ENCODE measurements around the gene SPRY4.
"Not testable (repeated sequence)": the region's sequence is repeated elsewhere in the genome, so short reads cannot be mapped to it uniquely, and the experiment has no call there.

SPRY4 gene

DNA sequence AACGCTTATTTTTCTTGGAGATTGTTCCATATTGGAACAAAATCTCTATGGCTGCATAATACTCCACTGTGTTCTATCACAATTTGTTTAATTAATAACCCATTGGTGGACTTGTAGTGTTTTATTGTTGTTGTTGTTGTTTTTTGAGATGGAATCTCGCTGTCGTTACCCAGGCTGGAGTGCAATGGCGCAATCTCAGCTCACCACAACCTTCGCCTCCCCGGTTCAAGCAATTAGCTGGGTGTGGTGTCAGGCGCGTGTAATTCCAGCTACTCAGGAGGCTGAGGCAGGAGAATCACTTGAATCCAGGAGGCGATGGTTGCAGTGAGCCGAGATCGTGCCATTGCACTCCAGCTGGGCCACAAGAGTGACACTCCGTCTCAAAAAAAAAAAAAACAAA is 38.7 kb downstream of the SPRY4 start:
- 88 to 97% methylated on average over 11 to 12 of the region's 12 CpGs for WGBS, 2 experiments
- Histone ChIP-seq H3K9me3 (ENCODE audit: control insufficient read depth, low read length) (no peaks in the 10 kb centered on the region), H3K27me3 (ENCODE audit: control insufficient read depth, insufficient read depth, low read length, poor library complexity, severe bottlenecking) (no peaks in the 10 kb centered on the region), H3K36me3 (ENCODE audit: control insufficient read depth, insufficient read depth, low read length) (no peaks in the 10 kb centered on the region), H3K27ac (ENCODE audit: insufficient read depth, low read depth, low read length, poor library complexity, severe bottlenecking) (no peak overlapping the region), H3K4me1 (ENCODE audit: control insufficient read depth, insufficient read depth, low read length) (peaks cover 22% of the 10 kb centered on the region), H3K4me3 (ENCODE audit: insufficient read depth, low read depth, low read length) (no peak overlapping the region)

DNA sequence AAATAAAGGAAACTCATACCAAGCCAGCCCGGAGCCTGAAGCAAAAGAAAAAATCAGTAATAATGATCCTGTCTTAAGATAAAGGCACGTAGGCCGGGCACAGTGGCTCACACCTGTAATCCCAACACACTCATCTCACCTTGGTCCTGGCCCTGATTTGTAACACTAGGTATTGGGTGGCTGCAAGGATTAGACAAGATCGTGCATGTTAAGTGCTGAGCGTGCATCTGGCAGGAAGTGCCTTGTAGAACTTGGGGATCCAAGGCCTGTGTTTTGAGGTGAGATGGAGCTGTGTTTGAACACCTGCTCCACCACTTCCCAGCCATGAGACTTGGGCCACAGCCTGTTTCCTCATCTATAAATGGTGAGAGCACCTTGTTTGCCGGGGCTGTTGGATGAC is 41.5 kb downstream of the SPRY4 start:
- Histone ChIP-seq H3K9me3 (ENCODE audit: control insufficient read depth, low read length) (no peaks in the 10 kb centered on the region), H3K27ac (ENCODE audit: insufficient read depth, low read depth, low read length, poor library complexity, severe bottlenecking) (no peak overlapping the region), H3K27me3 (ENCODE audit: control insufficient read depth, insufficient read depth, low read length, poor library complexity, severe bottlenecking) (no peaks in the 10 kb centered on the region), H3K4me1 (ENCODE audit: control insufficient read depth, insufficient read depth, low read length) (peaks cover 30% of the 10 kb centered on the region), H3K36me3 (ENCODE audit: control insufficient read depth, insufficient read depth, low read length) (no peaks in the 10 kb centered on the region), H3K4me3 (ENCODE audit: insufficient read depth, low read depth, low read length) (no peak overlapping the region)
- 93 to 95% methylated on average over 6 of the region's 6 CpGs for WGBS, 2 experiments

DNA sequence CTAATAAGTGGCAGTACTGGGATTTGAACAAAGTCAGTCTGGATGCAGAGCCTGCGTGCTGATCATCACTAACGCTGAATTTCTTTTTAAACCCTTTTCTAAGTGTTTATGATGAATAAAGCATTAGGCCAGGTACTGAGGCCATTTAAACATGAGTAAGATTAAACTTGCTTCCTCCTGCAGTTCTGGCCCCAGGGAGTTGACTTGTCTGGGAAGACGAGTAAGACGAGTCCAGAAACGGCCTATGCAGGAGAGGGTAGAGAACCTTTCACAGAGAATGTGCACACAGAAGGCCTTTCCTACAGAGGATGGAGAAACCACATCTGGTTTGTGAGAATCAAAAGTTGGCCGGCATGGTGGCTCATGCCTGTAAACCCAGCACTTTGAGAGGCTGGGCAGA is 42.9 kb downstream of the SPRY4 start:
- H3K4me3 ChIP-seq (ENCODE audit: insufficient read depth, low read depth, low read length), result no peak overlapping the region
- H3K36me3 ChIP-seq (ENCODE audit: control insufficient read depth, insufficient read depth, low read length), result no peaks in the 10 kb centered on the region
- H3K27me3 ChIP-seq (ENCODE audit: control insufficient read depth, insufficient read depth, low read length, poor library complexity, severe bottlenecking), result no peaks in the 10 kb centered on the region
- 93% methylated on average over 6 of the region's 6 CpGs for WGBS, 2 experiments
- H3K9me3 ChIP-seq (ENCODE audit: control insufficient read depth, low read length), result no peaks in the 10 kb centered on the region
- H3K27ac ChIP-seq (ENCODE audit: insufficient read depth, low read depth, low read length, poor library complexity, severe bottlenecking), result no peak overlapping the region
- peaks cover 27% of the 10 kb centered on the region for H3K4me1 ChIP-seq (ENCODE audit: control insufficient read depth, insufficient read depth, low read length)

DNA sequence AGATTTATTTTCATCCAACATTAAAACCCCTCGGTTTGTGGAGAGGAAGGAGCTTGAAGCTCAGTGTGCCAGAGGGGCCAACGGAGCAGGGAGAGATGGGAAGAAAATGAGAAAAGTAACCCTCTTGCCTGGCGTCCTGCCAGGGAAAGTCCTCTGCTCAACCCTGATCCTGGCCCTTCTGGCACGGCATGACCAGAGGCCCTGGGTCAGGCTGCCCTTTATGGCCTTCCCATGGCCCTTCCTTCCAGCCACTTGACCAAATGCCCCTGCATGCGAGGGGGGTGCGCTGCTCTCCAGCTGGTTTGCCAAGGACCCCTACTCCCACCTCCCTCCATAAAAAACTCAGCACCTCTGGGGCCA is 43.8 kb downstream of the SPRY4 start:
- Histone ChIP-seq H3K36me3 (ENCODE audit: control insufficient read depth, insufficient read depth, low read length) (no peaks in the 10 kb centered on the region), H3K27ac (ENCODE audit: insufficient read depth, low read depth, low read length, poor library complexity, severe bottlenecking) (peak overlapping the region; percentile 45), H3K4me3 (ENCODE audit: insufficient read depth, low read depth, low read length) (no peak overlapping the region), H3K27me3 (ENCODE audit: control insufficient read depth, insufficient read depth, low read length, poor library complexity, severe bottlenecking) (no peaks in the 10 kb centered on the region), H3K9me3 (ENCODE audit: control insufficient read depth, low read length) (no peaks in the 10 kb centered on the region), H3K4me1 (ENCODE audit: control insufficient read depth, insufficient read depth, low read length) (peaks cover 27% of the 10 kb centered on the region)
- 88 to 90% methylated on average over 6 of the region's 6 CpGs for WGBS, 2 experiments

DNA sequence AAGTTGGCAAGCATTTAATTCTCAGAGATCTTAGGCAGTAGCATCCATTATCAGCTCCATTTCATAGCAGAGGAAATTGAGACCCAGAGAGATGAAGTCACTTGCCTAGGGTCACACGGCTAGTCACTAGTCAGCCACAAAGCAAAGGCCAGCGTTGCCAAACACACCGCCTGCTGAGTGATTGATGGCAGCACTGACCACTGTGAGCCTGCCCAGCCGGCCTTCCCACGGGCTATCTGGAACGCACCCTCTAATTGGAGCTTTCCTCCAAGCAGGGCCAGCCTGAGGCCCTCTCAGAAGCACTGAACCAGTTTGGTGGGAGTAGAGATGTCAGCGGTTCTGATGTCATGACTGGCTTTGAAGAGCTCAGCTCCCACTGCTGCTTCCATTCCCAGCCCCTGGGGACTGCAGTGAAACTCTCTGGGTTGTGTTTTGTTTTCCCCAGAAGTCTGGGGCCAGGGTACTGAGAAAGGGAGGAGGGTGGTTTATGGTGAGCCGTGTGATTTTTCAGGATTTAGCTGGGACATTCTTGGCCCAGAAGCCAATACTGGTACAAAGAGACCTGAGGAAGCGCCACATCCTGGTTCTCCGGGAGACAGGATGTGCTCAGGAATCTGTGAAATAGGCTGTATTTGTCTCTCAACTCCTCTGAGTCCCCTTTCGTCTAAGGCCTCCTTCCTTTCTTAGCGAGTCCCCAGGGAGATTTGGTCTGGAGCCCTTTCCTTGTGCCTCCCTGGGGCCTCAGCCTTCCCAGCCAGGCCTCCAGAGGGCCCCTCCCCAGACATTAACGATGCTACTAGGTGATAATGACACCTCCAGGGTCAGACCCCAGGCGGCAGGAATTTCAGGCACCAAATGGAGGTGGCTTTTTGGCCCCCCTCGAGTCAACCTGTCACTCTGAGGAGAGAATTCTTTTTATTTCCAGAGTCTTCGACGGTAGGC is 44.5 kb downstream of the SPRY4 start:
- Histone ChIP-seq H3K36me3 (ENCODE audit: control insufficient read depth, insufficient read depth, low read length) (no peaks in the 10 kb centered on the region), H3K4me1 (ENCODE audit: control insufficient read depth, insufficient read depth, low read length) (peaks cover 27% of the 10 kb centered on the region), H3K9me3 (ENCODE audit: control insufficient read depth, low read length) (no peaks in the 10 kb centered on the region), H3K4me3 (ENCODE audit: insufficient read depth, low read depth, low read length) (no peak overlapping the region), H3K27me3 (ENCODE audit: control insufficient read depth, insufficient read depth, low read length, poor library complexity, severe bottlenecking) (no peaks in the 10 kb centered on the region), H3K27ac (ENCODE audit: insufficient read depth, low read depth, low read length, poor library complexity, severe bottlenecking) (peak overlapping the region; percentile 53)
- 32 to 39% methylated on average over 15 to 17 of the region's 17 CpGs for WGBS, 2 experiments

DNA sequence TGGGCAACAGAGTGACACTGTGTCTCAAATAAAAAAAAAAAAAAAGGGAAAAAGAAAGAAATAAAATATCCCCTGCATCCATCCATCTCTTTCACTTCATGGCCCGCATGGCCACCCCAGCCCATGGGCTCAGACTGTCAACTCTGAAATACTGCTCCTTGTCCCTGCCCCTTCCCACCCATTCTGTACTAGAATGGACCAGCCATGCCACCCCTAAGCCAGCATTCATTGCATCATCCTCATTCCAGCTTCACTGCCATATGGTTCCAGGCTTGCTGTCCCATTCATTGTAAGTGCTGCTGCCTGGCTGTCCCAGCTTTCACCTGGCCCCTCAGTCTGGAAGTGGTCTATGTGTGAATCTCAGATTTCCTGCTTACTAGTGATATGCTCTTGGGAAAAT is 46.2 kb downstream of the SPRY4 start:
- Histone ChIP-seq H3K36me3 (ENCODE audit: control insufficient read depth, insufficient read depth, low read length) (no peaks in the 10 kb centered on the region), H3K27me3 (ENCODE audit: control insufficient read depth, insufficient read depth, low read length, poor library complexity, severe bottlenecking) (no peaks in the 10 kb centered on the region), H3K9me3 (ENCODE audit: control insufficient read depth, low read length) (no peaks in the 10 kb centered on the region), H3K27ac (ENCODE audit: insufficient read depth, low read depth, low read length, poor library complexity, severe bottlenecking) (no peak overlapping the region), H3K4me1 (ENCODE audit: control insufficient read depth, insufficient read depth, low read length) (peaks cover 27% of the 10 kb centered on the region), H3K4me3 (ENCODE audit: insufficient read depth, low read depth, low read length) (no peak overlapping the region)
- 93 to 98% methylated on average over 1 of the region's 1 CpG for WGBS, 2 experiments

DNA sequence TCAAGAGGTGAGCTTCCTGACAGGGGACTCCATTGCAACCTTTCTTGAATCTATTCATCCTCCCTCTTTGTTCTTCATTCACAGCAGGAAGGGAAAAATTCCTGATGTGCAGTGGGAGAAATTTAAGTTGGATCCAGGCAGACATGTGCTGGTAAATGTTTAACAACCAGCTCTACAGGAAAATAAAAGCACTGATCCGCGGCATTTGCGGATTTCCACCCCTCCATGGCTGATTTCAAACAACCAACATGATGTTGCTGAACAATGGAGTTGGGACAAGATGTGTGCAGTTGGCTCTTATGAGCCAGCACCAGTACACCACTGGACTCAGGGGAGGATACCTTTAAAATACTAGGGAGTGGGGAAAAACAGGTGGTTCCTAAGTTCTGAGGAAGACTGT is 47.0 kb downstream of the SPRY4 start:
- no peaks in the 10 kb centered on the region for H3K36me3 ChIP-seq (ENCODE audit: control insufficient read depth, insufficient read depth, low read length)
- H3K9me3 ChIP-seq (ENCODE audit: control insufficient read depth, low read length), result no peaks in the 10 kb centered on the region
- H3K27ac ChIP-seq (ENCODE audit: insufficient read depth, low read depth, low read length, poor library complexity, severe bottlenecking), result no peak overlapping the region
- peaks cover 27% of the 10 kb centered on the region for H3K4me1 ChIP-seq (ENCODE audit: control insufficient read depth, insufficient read depth, low read length)
- H3K27me3 ChIP-seq (ENCODE audit: control insufficient read depth, insufficient read depth, low read length, poor library complexity, severe bottlenecking), result no peaks in the 10 kb centered on the region
- 84 to 97% methylated on average over 3 of the region's 3 CpGs for WGBS, 2 experiments
- no peak overlapping the region for H3K4me3 ChIP-seq (ENCODE audit: insufficient read depth, low read depth, low read length)

DNA sequence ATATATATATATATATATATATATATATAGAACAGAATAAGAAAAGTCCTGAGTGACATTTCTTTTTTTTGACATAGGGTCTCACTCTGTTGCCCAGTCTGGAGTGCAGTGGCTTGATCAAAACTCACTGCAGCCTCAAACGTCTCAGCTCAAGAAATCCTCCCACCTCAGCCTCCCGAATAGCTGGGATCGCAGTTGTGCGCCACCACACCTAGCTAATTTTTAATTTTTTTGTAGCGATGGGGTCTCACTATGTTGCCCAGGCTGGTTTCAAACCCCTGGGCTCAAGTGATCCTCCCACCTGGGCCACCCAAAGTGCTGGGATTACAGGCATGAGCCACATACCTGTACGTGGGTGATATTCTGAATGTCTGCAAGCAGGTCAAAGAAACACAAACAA is 48.3 kb downstream of the SPRY4 start:
- Histone ChIP-seq H3K27me3 (ENCODE audit: control insufficient read depth, insufficient read depth, low read length, poor library complexity, severe bottlenecking) (no peaks in the 10 kb centered on the region), H3K27ac (ENCODE audit: insufficient read depth, low read depth, low read length, poor library complexity, severe bottlenecking) (no peak overlapping the region), H3K36me3 (ENCODE audit: control insufficient read depth, insufficient read depth, low read length) (no peaks in the 10 kb centered on the region), H3K4me1 (ENCODE audit: control insufficient read depth, insufficient read depth, low read length) (peaks cover 24% of the 10 kb centered on the region), H3K9me3 (ENCODE audit: control insufficient read depth, low read length) (no peaks in the 10 kb centered on the region), H3K4me3 (ENCODE audit: insufficient read depth, low read depth, low read length) (no peak overlapping the region)
- 80% methylated on average over 6 of the region's 6 CpGs for WGBS, 2 experiments

DNA sequence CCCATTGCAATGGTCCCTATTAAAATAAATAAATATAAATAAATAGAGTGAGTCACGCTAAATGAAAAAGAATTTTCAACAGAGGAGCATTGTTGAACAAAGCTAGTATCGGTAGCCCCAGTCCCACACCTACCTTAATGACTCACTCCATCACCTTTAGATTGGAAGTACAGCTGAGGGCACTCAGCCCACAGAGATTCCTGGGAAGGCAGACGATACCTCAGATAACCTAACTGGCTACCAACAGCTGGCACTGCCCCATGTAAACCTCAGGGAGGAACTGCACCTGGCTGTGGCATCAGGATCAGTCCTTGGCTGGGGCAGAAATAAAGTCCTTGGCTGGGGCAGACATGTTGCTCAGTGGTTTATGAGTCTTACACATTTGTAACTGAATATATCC is 49.3 kb downstream of the SPRY4 start:
- H3K9me3 ChIP-seq (ENCODE audit: control insufficient read depth, low read length), result no peaks in the 10 kb centered on the region
- no peak overlapping the region for H3K27ac ChIP-seq (ENCODE audit: insufficient read depth, low read depth, low read length, poor library complexity, severe bottlenecking)
- WGBS, 2 experiments, result 84 to 94% methylated on average over 2 to 3 of the region's 3 CpGs

DNA sequence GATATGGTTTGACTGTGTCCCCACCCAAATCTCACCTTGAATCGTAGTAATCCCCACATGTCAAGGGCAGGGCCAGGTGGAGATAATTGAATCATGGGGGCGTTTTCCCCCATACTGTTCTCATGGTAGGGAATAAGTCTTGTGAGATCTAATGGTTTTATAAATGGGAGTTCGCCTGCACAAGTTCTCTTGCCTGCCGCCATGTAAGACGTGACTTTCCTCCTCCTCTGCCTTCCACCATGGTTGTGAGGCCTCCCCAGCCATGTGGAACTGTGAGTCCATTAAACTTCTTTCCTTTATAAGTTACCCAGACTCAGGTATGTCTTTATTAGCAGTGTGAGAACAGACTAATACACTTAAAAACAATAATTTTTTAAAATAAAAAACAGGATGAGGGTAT is 52.2 kb downstream of the SPRY4 start:
- not testable (repeated sequence) for H3K27me3 ChIP-seq (ENCODE audit: control insufficient read depth, insufficient read depth, low read length, poor library complexity, severe bottlenecking); H3K36me3 ChIP-seq (ENCODE audit: control insufficient read depth, insufficient read depth, low read length); H3K27ac ChIP-seq (ENCODE audit: insufficient read depth, low read depth, low read length, poor library complexity, severe bottlenecking); H3K9me3 ChIP-seq (ENCODE audit: control insufficient read depth, low read length); H3K4me3 ChIP-seq (ENCODE audit: insufficient read depth, low read depth, low read length); H3K4me1 ChIP-seq (ENCODE audit: control insufficient read depth, insufficient read depth, low read length)
- WGBS, 2 experiments, result 86 to 89% methylated on average over 5 of the region's 5 CpGs

More for the DNA sequence above, 49.3 kb downstream of the SPRY4 start:
- H3K27me3 ChIP-seq (ENCODE audit: control insufficient read depth, insufficient read depth, low read length, poor library complexity, severe bottlenecking), result no peaks in the 10 kb centered on the region
- H3K36me3 ChIP-seq (ENCODE audit: control insufficient read depth, insufficient read depth, low read length), result no peaks in the 10 kb centered on the region
- H3K4me3 ChIP-seq (ENCODE audit: insufficient read depth, low read depth, low read length), result no peak overlapping the region
- peaks cover 15% of the 10 kb centered on the region for H3K4me1 ChIP-seq (ENCODE audit: control insufficient read depth, insufficient read depth, low read length)

All from ectodermal cell (in vitro differentiated cells).